AG09319 (cell line): ENCODE data around the gene MAVS.
"Not testable (repeated sequence)": the region's sequence is repeated elsewhere in the genome, so short reads cannot be mapped to it uniquely, and the experiment has no call there.

Experiments
- DNase-seq: peaks from one replicate; pipeline ENCODE4 v3.0.0-alpha.2; 2010; ENCODE audit warnings: low read depth; ENCODE audit errors: extremely low read depth
- CTCF ChIP-seq: IDR thresholded peaks from 2 replicates; pipeline ENCODE4 v1.5.1; 2011; ENCODE audit warnings: low read depth, mild to moderate bottlenecking, inconsistent platforms, low read length, moderate library complexity

MAVS gene

GRCh38 chr20:3900187-3900604 is 53.6 kb downstream of the MAVS start:
- no peak for DNase-seq
- no peak for TF ChIP-seq CTCF

- TF ChIP-seq CTCF, result no peak
- no peak for DNase-seq
Measured at GRCh38 chr20:3901028-3901705, 54.5 kb downstream of the MAVS start.

- DNase-seq, result no peak
Measured at GRCh38 chr20:3901706-3902440, 55.2 kb downstream of the MAVS start.

GRCh38 chr20:3902446-3902845 is 55.8 kb downstream of the MAVS start:
- TF ChIP-seq CTCF, result no peak
- DNase-seq, result no peak

More at GRCh38 chr20:3901706-3902440, 55.2 kb downstream of the MAVS start:
- no peak for TF ChIP-seq CTCF

- no peak for DNase-seq
- no peak for TF ChIP-seq CTCF
Measured at GRCh38 chr20:3904224-3904623, 57.6 kb downstream of the MAVS start.

- no peak for TF ChIP-seq CTCF
- DNase-seq, result no peak
Measured at GRCh38 chr20:3904857-3905256, 58.2 kb downstream of the MAVS start.

- not testable (repeated sequence) for DNase-seq
Measured at GRCh38 chr20:3906744-3907721, 60.4 kb downstream of the MAVS start.
